HG03460 (cell line): ENCODE data around the gene MRPL41.
A peak's percentile ranks its signal among the peaks of the same experiment; 100 is the strongest.
"Not testable (repeated sequence)": the region's sequence is repeated elsewhere in the genome, so short reads cannot be mapped to it uniquely, and the experiment has no call there.

Experiments
- ATAC-seq: cut with Tn5 transposase; IDR thresholded peaks from one replicate; pipeline ENCODE4 v1.9.1; 2021; ENCODE audit not compliant: unreplicated experiment

MRPL41 gene

GRCh38 chr9:137551264-137552021 is at the start of gene MRPL41:
MRPL41 (plus strand) TSS chr9:137551879; CDS start chr9:137552082, 203 bp downstream.
- peak; percentile 70 for ATAC-seq

- no peak for ATAC-seq
These were observed 49.4 kb upstream of the MRPL41 start for GRCh38 chr9:137502008-137502911.

GRCh38 chr9:137504432-137504777 is 47.3 kb upstream of the MRPL41 start:
- ATAC-seq, result no peak

- ATAC-seq, result no peak
These were observed 46.1 kb upstream of the MRPL41 start for GRCh38 chr9:137505421-137506140.

- no peak for ATAC-seq
These were observed 45.4 kb upstream of the MRPL41 start for GRCh38 chr9:137506274-137506673.

- no peak for ATAC-seq
These were observed 44.9 kb upstream of the MRPL41 start for GRCh38 chr9:137506702-137507171.

GRCh38 chr9:137509198-137509597 is 42.5 kb upstream of the MRPL41 start:
- ATAC-seq, result no peak

GRCh38 chr9:137511126-137511525 is 40.6 kb upstream of the MRPL41 start:
- not testable (repeated sequence) for ATAC-seq

- ATAC-seq, result no peak
These were observed 39.8 kb upstream of the MRPL41 start for GRCh38 chr9:137511758-137512463.

GRCh38 chr9:137513136-137513535 is 38.5 kb upstream of the MRPL41 start:
- ATAC-seq, result not testable (repeated sequence)

- ATAC-seq, result not testable (repeated sequence)
These were observed 37.7 kb upstream of the MRPL41 start for GRCh38 chr9:137513801-137514570.

- no peak for ATAC-seq
These were observed 36.9 kb upstream of the MRPL41 start for GRCh38 chr9:137514691-137515337.

- no peak for ATAC-seq
These were observed 36.3 kb upstream of the MRPL41 start for GRCh38 chr9:137515338-137515724.

GRCh38 chr9:137516144-137516917 is 35.3 kb upstream of the MRPL41 start:
- ATAC-seq, result no peak

- not testable (repeated sequence) for ATAC-seq
These were observed 32.8 kb upstream of the MRPL41 start for GRCh38 chr9:137518661-137519459.

- no peak for ATAC-seq
These were observed 32.1 kb upstream of the MRPL41 start for GRCh38 chr9:137519553-137519952.

- no peak for ATAC-seq
These were observed 30.9 kb upstream of the MRPL41 start for GRCh38 chr9:137520614-137521404.
